ENCODE measurements around the gene PEX11G. TPM values are rescaled to one million over a fixed set of nuclear protein-coding genes. Genes with fewer than 3 reads are reported as not detected.

The PEX11G gene
- total and polyA plus RNA-seq, 9 of the 15 experiments (the other 6 are each of a cell fraction or from before 2014, with no cell fraction given), result 0.07 to 3.2 (median 0.70) TPM; not detected in 1

- H3K27ac ChIP-seq (ENCODE audit: extremely low read depth, low read depth, low read length), result no peak overlapping the region
- DNase-seq (ENCODE audit: extremely low read depth in 1 of 4, low spot score in 3 of 4), result no peak
- H2AFZ ChIP-seq (ENCODE audit: low read depth, low read length), result no peak overlapping the region
- H3K79me2 ChIP-seq (ENCODE audit: control insufficient read depth, insufficient read depth, low read length), result no peaks in the 10 kb centered on the region
- ATAC-seq, result no peak
- peak overlapping the region in 1 of 2 experiments; percentile 52; a peak in 1 of 4 replicates for H3K9ac ChIP-seq (ENCODE audit: insufficient read depth in 1 of 2, low read depth in 2 of 2, low read length in 2 of 2)
- ChIA-PET CTCF (ENCODE audit: low intra/inter-chr PET ratio) (no interaction called here), POLR2A (interaction anchor here (0.7 kb wide), 1 partner anchor 51 kb away, joined by 3 read pairs; the partner anchor contains the start of gene MCOLN1)
- WGBS (ENCODE audit: insufficient coverage, low coverage, missing lambda C conversion rate), result 74% methylated on average over 38 of the region's 42 CpGs
- 0 out of 3 replicates have a peak, but pooled peaks cover 2% of the 10 kb centered on the region for H3K36me3 ChIP-seq (ENCODE audit: control insufficient read depth, insufficient read depth, low read length)
- peaks cover 3% of the 10 kb centered on the region for H3K9me1 ChIP-seq (ENCODE audit: control insufficient read depth, insufficient read depth, low read length)
- no peak overlapping the region for H3K4me2 ChIP-seq (ENCODE audit: insufficient read depth, low read length)
- H3K27me3 ChIP-seq (ENCODE audit: control insufficient read depth in 2 of 2, insufficient read depth in 2 of 2, low read length in 2 of 2), result no peaks in the 10 kb centered on the region
- no TSS peak for BruUV-seq (replicated peaks)
- in situ Hi-C loops (cut with MboI), result no loop called here
- H3K9me3 ChIP-seq (replicated peaks; ENCODE audit: control insufficient read depth, insufficient read depth, low read depth, low read length), result no peaks in the 10 kb centered on the region
- H3K4me1 ChIP-seq (replicated peaks in 1 of 2; ENCODE audit: control insufficient read depth in 2 of 2, insufficient read depth in 2 of 2, low read length in 2 of 2), result peaks cover 0 to 15% of the 10 kb centered on the region in 2 experiments; a peak in 1 of 5 replicates
- FAIRE-seq, result no peak
- H3K4me3 ChIP-seq, result no peak overlapping the region
- intact Hi-C loops (cut with micrococcal nuclease), result no loop called here
- H4K20me1 ChIP-seq (replicated peaks; ENCODE audit: control insufficient read depth, insufficient read depth, low read length), result no peaks in the 10 kb centered on the region
- TF ChIP-seq XRCC5 (IDR thresholded peaks at IDR 0.05; ENCODE audit: low read depth, low read length) (no peak), SMARCA4 (IDR thresholded peaks at IDR 0.05) (no peak), TOE1 (IDR thresholded peaks at IDR 0.05; ENCODE audit: borderline replicate concordance) (no peak), TOE1 (CRISPR knock-in tag; IDR thresholded peaks at IDR 0.05; ENCODE audit: borderline replicate concordance, low read depth) (no peak), KLF6 (CRISPR knock-in tag; IDR thresholded peaks at IDR 0.05; ENCODE audit: borderline replicate concordance) (no peak), MTF1 (CRISPR knock-in tag; IDR thresholded peaks at IDR 0.05; ENCODE audit: borderline replicate concordance) (no peak), ZNF589 (CRISPR knock-in tag; IDR thresholded peaks at IDR 0.05; ENCODE audit: low read depth) (no peak), BRD4 (IDR thresholded peaks at IDR 0.05) (no peak), DIDO1 (tag; IDR thresholded peaks at IDR 0.05; ENCODE audit: low read depth) (no peak), ZNF644 (tag; IDR thresholded peaks at IDR 0.05; ENCODE audit: low read depth) (no peak)
- TF ChIP-seq, protein P1, sequence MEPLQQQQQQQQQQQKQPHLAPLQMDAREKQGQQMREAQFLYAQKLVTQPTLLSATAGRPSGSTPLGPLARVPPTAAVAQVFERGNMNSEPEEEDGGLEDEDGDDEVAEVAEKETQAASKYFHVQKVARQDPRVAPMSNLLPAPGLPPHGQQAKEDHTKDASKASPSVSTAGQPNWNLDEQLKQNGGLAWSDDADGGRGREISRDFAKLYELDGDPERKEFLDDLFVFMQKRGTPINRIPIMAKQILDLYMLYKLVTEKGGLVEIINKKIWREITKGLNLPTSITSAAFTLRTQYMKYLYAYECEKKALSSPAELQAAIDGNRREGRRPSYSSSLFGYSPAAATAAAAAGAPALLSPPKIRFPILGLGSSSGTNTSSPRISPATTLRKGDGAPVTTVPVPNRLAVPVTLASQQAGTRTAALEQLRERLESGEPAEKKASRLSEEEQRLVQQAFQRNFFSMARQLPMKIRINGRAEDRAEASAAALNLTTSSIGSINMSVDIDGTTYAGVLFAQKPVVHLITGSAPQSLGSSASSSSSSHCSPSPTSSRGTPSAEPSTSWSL (CRISPR knock-in tag; IDR thresholded peaks at IDR 0.05; ENCODE audit: borderline replicate concordance), result no peak
- TF ChIP-seq, protein P2, sequence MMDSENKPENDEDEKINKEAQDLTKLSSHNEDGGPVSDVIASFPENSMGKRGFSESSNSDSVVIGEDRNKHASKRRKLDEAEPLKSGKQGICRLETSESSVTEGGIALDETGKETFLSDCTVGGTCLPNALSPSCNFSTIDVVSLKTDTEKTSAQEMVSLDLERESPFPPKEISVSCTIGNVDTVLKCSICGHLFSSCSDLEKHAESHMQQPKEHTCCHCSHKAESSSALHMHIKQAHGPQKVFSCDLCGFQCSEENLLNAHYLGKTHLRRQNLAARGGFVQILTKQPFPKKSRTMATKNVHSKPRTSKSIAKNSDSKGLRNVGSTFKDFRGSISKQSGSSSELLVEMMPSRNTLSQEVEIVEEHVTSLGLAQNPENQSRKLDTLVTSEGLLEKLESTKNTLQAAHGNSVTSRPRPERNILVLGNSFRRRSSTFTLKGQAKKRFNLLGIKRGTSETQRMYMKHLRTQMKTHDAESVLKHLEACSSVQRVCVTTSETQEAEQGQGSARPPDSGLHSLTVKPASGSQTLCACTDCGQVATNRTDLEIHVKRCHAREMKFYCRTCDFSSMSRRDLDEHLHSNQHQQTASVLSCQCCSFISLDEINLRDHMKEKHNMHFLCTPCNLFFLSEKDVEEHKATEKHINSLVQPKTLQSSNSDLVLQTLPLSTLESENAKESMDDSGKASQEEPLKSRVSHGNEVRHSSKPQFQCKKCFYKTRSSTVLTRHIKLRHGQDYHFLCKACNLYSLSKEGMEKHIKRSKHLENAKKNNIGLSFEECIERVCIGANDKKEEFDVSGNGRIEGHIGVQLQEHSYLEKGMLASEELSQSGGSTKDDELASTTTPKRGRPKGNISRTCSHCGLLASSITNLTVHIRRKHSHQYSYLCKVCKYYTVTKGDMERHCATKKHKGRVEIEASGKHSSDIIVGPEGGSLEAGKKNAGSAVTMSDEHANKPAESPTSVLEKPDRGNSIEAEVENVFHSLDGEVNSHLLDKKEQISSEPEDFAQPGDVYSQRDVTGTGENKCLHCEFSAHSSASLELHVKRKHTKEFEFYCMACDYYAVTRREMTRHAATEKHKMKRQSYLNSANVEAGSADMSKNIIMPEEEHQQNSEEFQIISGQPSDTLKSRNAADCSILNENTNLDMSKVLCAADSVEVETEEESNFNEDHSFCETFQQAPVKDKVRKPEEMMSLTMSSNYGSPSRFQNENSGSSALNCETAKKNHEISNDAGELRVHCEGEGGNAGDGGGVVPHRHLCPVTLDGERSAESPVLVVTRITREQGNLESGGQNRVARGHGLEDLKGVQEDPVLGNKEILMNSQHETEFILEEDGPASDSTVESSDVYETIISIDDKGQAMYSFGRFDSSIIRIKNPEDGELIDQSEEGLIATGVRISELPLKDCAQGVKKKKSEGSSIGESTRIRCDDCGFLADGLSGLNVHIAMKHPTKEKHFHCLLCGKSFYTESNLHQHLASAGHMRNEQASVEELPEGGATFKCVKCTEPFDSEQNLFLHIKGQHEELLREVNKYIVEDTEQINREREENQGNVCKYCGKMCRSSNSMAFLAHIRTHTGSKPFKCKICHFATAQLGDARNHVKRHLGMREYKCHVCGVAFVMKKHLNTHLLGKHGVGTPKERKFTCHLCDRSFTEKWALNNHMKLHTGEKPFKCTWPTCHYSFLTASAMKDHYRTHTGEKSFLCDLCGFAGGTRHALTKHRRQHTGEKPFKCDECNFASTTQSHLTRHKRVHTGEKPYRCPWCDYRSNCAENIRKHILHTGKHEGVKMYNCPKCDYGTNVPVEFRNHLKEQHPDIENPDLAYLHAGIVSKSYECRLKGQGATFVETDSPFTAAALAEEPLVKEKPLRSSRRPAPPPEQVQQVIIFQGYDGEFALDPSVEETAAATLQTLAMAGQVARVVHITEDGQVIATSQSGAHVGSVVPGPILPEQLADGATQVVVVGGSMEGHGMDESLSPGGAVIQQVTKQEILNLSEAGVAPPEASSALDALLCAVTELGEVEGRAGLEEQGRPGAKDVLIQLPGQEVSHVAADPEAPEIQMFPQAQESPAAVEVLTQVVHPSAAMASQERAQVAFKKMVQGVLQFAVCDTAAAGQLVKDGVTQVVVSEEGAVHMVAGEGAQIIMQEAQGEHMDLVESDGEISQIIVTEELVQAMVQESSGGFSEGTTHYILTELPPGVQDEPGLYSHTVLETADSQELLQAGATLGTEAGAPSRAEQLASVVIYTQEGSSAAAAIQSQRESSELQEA (IDR thresholded peaks at IDR 0.05; ENCODE audit: low read depth), result no peak
These were observed 16.9 kb downstream of the PEX11G start for GRCh38 chr19:7471696-7472615.

Data from K562 (cell line).